ENCODE results near the gene FBXO46.

FBXO46 gene

GRCh38 chr19:45768984-45769782 is 38.5 kb upstream of the FBXO46 start, which contains the start of gene SIX5 (continued):
- TF ChIP-seq ZBTB6 (tag by site-specific recombination; IDR thresholded peaks at IDR 0.05) (peak; percentile 9; the same call in 1 of the 2 replicates), YY2 (tag by site-specific recombination; IDR thresholded peaks at IDR 0.05) (no peak), INSM2 (tag by site-specific recombination; IDR thresholded peaks at IDR 0.05) (peak; percentile 32; the same call in 1 of the 2 replicates), ZSCAN5A (tag by site-specific recombination; IDR thresholded peaks at IDR 0.05) (no peak), ZFP69B (tag by site-specific recombination; IDR thresholded peaks at IDR 0.05) (peak; percentile 79), ZBTB48 (tag by site-specific recombination; IDR thresholded peaks at IDR 0.05) (peak; percentile 88), REST (tag by site-specific recombination; IDR thresholded peaks at IDR 0.05) (0 out of 2 replicates have a peak, but pooled peaks have one; percentile 38), ZBTB7A (tag by site-specific recombination; IDR thresholded peaks at IDR 0.05; ENCODE audit: low read depth) (peak; percentile 88), ZNF133 (tag by site-specific recombination; IDR thresholded peaks at IDR 0.05) (no peak), ZNF175 (tag by site-specific recombination; IDR thresholded peaks at IDR 0.05) (0 out of 2 replicates have a peak, but pooled peaks have one; percentile 68), ZBTB11 (tag by site-specific recombination; conservative IDR thresholded peaks at IDR 0.05; ENCODE audit: low read depth) (peak; percentile 66), ZXDB (tag by site-specific recombination; IDR thresholded peaks at IDR 0.05) (peak; percentile 89), ZBTB20 (tag by site-specific recombination; IDR thresholded peaks at IDR 0.05) (peak; percentile 84), ZNF132 (tag by site-specific recombination; IDR thresholded peaks at IDR 0.05; ENCODE audit: borderline replicate concordance) (no peak), TRIM28 (IDR thresholded peaks at IDR 0.05; ENCODE audit: borderline replicate concordance, low read length) (no peak), HIC1 (tag by site-specific recombination; IDR thresholded peaks at IDR 0.05) (peak; percentile 100), HOXD13 (CRISPR knock-in tag; IDR thresholded peaks at IDR 0.05; ENCODE audit: borderline replicate concordance) (no peak), ZNF302 (tag by site-specific recombination; IDR thresholded peaks at IDR 0.05; ENCODE audit: low read depth) (no peak; the same call in 1 of the 2 replicates), ZNF48 (tag by site-specific recombination; IDR thresholded peaks at IDR 0.05) (no peak), ZNF202 (tag by site-specific recombination; IDR thresholded peaks at IDR 0.05; ENCODE audit: borderline replicate concordance) (no peak), ZSCAN4 (tag by site-specific recombination; IDR thresholded peaks at IDR 0.05) (peak; percentile 62; the same call in 1 of the 2 replicates), KLF9 (tag by site-specific recombination; IDR thresholded peaks at IDR 0.05; ENCODE audit: low read depth) (peak; percentile 97), ZBTB1 (tag by site-specific recombination; IDR thresholded peaks at IDR 0.05) (no peak), ZNF514 (tag by site-specific recombination; IDR thresholded peaks at IDR 0.05) (no peak)

Data from HEK293 (cell line).